Tibial nerve (tissue), 4 donors: ENCODE data around the gene PNKP. TPM values are rescaled to one million over a fixed set of nuclear protein-coding genes. Genes with fewer than 3 reads are reported as not detected.

Source experiments
- DNase-seq, 2 donors: peaks; one replicate each; pipeline ENCODE4 v3.0.0-alpha.2; 2019; ENCODE audit warnings: low spot score in 2 of 2
- H3K27ac ChIP-seq, 4 donors: fragments of 200-600 bp; sonication (generic) in 3 of 4; one replicate each; pipeline ENCODE4 v1.5.1; 2017 to 2019; ENCODE audit warnings: mild to moderate bottlenecking in 1 of 4
- H3K27me3 ChIP-seq, 2 donors: fragments of 200-600 bp; sonication (generic) in 1 of 2; one replicate each; pipeline versions ENCODE4 v1.5.1 to v1.6.0; 2017 to 2019
- H3K36me3 ChIP-seq, 3 donors: fragments of 200-600 bp; sonication (generic); one replicate each; pipeline ENCODE4 v1.5.1; 2018 to 2019
- H3K4me1 ChIP-seq, 4 donors: fragments of 200-600 bp; sonication (generic) in 3 of 4; one replicate each; pipeline ENCODE4 v1.5.1; 2017 to 2019
- H3K4me3 ChIP-seq, 4 donors: fragments of 200-600 bp; sonication (generic) in 3 of 4; one replicate each; pipeline ENCODE4 v1.5.1; 2017 to 2019; ENCODE audit warnings: mild to moderate bottlenecking in 1 of 4, moderate library complexity in 1 of 4
- H3K9me3 ChIP-seq, 4 donors: fragments of 200-600 bp; sonication (generic) in 3 of 4; one replicate each; pipeline ENCODE4 v1.5.1; 2017 to 2019
- CTCF ChIP-seq, 5 experiments: fragments of 200-600 bp in 3 of 5; fragments of 450-650 bp in 2 of 5; sonication (generic) in 3 of 5; IDR thresholded peaks; one replicate each; pipeline ENCODE4 v1.5.1; 2016 to 2019; ENCODE audit warnings: antibody characterized with exemption in 5 of 5, mild to moderate bottlenecking in 3 of 5, moderate library complexity in 2 of 5
- EP300 ChIP-seq, 2 donors: sonication (generic); formaldehyde crosslinking; IDR thresholded peaks; one replicate each; pipeline ENCODE4 v1.6.1; 2017; ENCODE audit warnings: antibody characterized with exemption in 2 of 2, mild to moderate bottlenecking in 1 of 2
- POLR2A ChIP-seq, 2 donors: fragments of 450-650 bp; IDR thresholded peaks; one replicate each; pipeline ENCODE4 v1.6.1; 2017; ENCODE audit warnings: antibody characterized with exemption in 2 of 2, mild to moderate bottlenecking in 2 of 2, moderate library complexity in 2 of 2
- WGBS, 2 donors: methylation state at CpG; one replicate each; pipeline ENCODE4 v1.1.5; 2018; 5-methylcytosine and 5-hydroxymethylcytosine counted together
- total RNA-seq, 4 donors: library from RNA; depleted of rRNA; stranded (reverse); fragments of >200 nt; gene quantifications; one replicate each; pipeline ENCODE4 v1.1.0, GENCODE V29; 2016

Gene PNKP
- total RNA-seq, 4 donors from 2014 or later: 52.7 to 158 (median 79.5) TPM

DNA sequence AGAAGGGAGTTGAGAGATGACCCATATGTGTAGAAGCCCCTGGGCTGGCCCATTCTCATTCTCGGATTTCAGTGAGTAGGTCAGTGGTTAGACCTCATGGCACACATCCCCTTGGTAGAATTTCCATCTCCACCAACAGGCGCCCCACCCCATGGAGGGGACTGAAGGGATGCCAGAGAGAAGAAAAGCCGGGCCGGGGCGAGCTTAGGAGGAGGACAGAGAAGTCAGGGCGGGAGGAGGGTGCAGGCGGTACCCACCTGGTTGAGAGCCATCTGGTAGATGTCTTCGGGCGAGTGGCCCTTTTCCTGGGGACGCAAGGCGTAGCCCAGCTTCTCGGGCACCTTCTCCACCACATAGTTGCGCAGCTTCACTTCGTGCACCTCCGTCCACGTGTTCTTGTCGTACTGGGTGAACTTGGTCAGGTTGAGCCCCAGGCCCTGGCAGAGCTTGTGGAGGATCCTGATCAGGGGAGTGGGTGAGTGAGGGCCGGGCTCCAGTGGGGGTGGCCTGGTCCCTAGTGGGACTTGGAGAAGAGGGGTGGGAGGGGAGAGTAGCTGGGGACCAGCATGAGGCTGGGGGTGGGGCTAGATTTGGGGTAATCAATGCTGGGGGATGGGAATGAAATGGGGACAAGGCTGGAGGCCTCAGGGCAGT lies 26.8 kb upstream of the PNKP start:
- Histone ChIP-seq H3K4me3 (no peak overlapping the region), H3K36me3 (peaks cover 0 to 3% (median 0%) of the 10 kb centered on the region in 3 donors), H3K27ac (no peak overlapping the region), H3K27me3 (no peaks in the 10 kb centered on the region), H3K9me3 (no peaks in the 10 kb centered on the region), H3K4me1 (peaks cover 0 to 34% (median 20%) of the 10 kb centered on the region in 4 donors)
- WGBS, 2 donors: 90% methylated on average over 18 of the region's 18 CpGs
- DNase-seq: no peak
- TF ChIP-seq POLR2A (IDR thresholded peaks at IDR 0.05): no peak
- no peak for TF ChIP-seq CTCF (IDR thresholded peaks at IDR 0.05)
- no peak for TF ChIP-seq EP300 (IDR thresholded peaks at IDR 0.05)

DNA sequence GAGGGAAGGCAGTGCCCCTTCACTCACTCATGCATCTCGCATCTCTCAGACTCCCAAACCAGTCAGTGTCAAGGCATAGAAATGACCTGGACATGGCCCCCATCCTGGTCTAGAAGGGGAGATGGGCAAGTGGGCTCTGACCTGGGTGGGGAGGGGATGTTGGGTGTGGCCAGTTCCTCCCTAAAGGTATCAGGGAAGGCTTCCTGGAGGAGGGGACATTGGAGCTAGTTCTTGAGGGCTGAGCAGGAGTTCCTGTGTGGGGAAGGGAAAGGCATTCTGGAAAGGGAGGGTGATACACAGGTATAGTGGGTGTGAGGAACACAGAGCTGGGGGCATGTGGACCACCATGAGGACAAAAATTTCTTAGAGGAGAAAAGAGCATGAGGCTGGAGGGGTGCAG lies 25.3 kb upstream of the PNKP start:
- 77 to 88% methylated on average over 1 of the region's 1 CpG for WGBS, 2 donors
- no peak overlapping the region for H3K27ac ChIP-seq
- TF ChIP-seq POLR2A (IDR thresholded peaks at IDR 0.05) (no peak), CTCF (IDR thresholded peaks at IDR 0.05) (no peak), EP300 (IDR thresholded peaks at IDR 0.05) (no peak)
- no peak for DNase-seq
- peaks cover 0 to 29% (median 17%) of the 10 kb centered on the region in 4 donors for H3K4me1 ChIP-seq
- H3K4me3 ChIP-seq: no peak overlapping the region
- H3K27me3 ChIP-seq: no peaks in the 10 kb centered on the region
- peaks cover 0 to 18% (median 0%) of the 10 kb centered on the region in 3 donors for H3K36me3 ChIP-seq
- no peaks in the 10 kb centered on the region for H3K9me3 ChIP-seq

DNA sequence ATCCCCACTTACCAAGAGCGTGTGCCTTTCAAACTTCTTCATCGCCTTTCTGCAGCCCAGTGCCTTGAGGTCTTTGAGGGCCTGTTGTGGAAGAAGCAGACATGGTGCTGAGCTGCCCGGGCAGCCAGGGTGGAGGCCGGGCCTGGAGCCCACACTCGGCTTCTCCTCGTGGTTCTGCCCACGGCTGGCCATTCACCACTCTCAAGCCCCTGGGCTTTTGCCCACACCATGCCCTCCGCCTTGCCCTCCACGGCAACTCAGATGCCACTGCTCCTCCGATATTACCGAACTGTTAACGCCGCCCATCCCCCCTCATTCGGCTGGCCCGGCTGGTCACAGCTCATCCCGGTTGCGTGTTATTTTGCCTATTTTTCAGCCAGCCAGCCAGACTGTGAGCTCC lies 24.0 kb upstream of the PNKP start:
- Histone ChIP-seq H3K27me3 (no peaks in the 10 kb centered on the region), H3K4me3 (no peak overlapping the region), H3K9me3 (no peaks in the 10 kb centered on the region), H3K4me1 (peaks cover 0 to 18% (median 7%) of the 10 kb centered on the region in 4 donors), H3K36me3 (peaks cover 0 to 31% (median 0%) of the 10 kb centered on the region in 3 donors), H3K27ac (no peak overlapping the region)
- WGBS, 2 donors: 69 to 74% methylated on average over 17 of the region's 17 CpGs
- TF ChIP-seq EP300 (IDR thresholded peaks at IDR 0.05): no peak
- TF ChIP-seq CTCF (IDR thresholded peaks at IDR 0.05): no peak
- no peak for TF ChIP-seq POLR2A (IDR thresholded peaks at IDR 0.05)
- no peak for DNase-seq

DNA sequence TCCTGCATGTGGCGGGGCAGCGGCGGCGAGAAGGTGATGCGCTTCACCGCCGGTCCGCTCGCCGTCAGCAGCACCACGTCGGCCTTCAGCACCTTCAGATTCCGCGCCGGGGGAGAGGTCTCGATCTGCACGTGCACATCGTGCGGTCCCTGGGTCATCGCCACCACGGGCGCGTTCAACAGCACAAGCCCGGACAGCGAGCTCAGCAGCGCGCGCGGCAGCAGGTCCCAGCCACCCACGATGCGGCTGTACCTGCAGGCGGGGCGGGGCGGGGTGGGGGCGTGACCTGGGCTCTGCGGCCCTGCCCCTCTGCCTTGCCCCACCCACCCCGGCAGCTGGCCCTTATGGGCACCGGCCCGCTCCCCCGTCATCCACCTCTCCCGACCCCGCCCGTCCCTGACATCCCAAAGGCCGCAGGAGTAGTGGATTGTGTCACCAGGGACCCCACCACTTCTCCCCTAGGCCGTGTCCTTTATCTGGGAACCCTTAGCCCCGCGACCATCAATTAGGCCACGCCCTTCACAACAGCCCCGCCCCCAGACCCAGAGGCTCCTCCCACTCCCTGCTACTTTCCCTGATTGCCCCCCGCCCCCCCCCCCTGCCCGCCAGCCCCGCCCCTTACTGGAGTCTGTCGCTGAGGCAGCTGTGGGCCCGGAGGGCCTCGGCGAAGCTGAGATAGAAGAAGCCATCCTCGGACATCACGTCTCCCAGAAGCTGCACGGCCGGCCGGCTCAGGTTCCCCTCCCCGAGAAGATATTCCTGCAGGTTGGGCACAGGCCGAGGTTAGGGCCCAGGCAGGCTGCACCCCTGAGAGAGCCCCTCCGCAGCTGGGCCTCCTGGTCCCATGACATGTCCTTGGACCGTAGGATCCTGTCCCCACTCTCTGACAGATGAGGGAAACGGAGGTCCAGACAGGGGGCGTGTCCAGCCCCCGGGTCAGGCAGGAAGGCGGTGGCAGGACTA lies 23.3 kb upstream of the PNKP start:
- Histone ChIP-seq H3K27ac (no peak overlapping the region), H3K4me1 (peaks cover 0 to 18% (median 7%) of the 10 kb centered on the region in 4 donors), H3K27me3 (no peaks in the 10 kb centered on the region), H3K9me3 (no peaks in the 10 kb centered on the region), H3K36me3 (peaks cover 0 to 38% (median 0%) of the 10 kb centered on the region in 3 donors), H3K4me3 (peak overlapping the region in 3 of 4 donors; percentile 16 to 41 (median 32))
- no peak for DNase-seq
- no peak for TF ChIP-seq EP300 (IDR thresholded peaks at IDR 0.05)
- TF ChIP-seq CTCF (IDR thresholded peaks at IDR 0.05): peak in 3 of 5 experiments; percentile 1 to 38 (median 9)
- WGBS, 2 donors: 15 to 16% methylated on average over 20 to 27 of the region's 69 CpGs
